Measurements from ENCODE around the gene TOR4A.

TOR4A gene

GRCh38 chr9:137296670-137297664 lies 19.4 kb downstream of the TOR4A start:
- DNase-seq: no peak

- DNase-seq: no peak
These were observed 20.4 kb downstream of the TOR4A start for GRCh38 chr9:137297966-137298365.

GRCh38 chr9:137298401-137299202 lies 21.1 kb downstream of the TOR4A start:
- DNase-seq: no peak

DNA sequence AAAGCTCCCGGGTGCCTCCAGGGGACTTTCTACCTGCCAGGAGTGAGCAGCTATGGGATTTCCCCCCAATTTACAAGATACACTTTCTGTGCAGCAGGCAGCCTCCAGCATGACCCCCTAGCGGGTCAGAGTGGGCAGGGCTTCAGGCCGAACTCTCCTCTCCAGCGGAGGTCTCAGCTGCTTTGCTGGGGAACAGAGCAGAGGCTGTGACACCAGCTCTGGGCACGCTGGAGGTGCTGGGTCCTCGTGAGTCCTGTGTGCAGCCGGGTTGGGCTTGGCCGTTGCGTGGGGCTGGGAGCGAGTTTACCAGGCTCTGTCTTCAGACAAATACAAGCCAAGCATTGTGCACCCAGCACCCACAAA lies 21.7 kb downstream of the TOR4A start:
- DNase-seq: no peak

- no peak for DNase-seq
These were observed 22.4 kb downstream of the TOR4A start for GRCh38 chr9:137299938-137300337.

DNA sequence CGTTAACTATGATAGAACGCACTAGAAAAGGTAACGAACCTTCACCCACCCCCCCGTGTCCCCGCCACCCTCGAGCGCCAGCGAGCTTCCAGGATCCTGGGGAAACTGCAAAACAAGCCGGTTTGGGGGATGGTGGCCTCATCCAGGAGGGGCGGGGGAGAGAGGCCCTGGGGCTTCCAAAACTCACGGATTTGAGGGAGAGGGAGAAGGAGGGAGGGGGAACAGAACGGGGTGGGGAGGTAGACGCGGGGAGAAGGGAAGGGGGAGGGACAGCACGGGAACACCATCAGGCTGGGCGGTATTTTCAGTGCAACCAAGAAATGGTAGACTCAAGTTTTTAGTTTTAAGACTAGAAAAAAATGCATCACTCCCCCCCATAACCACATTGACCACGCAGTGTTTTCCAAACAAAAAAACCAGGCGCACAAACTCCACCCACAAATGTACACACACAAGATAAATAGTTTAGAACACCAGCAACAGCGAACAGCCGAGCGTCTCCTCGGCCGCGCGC lies 23.1 kb downstream of the TOR4A start:
- DNase-seq: no peak

GRCh38 chr9:137301081-137301947 lies 23.8 kb downstream of the TOR4A start:
- no peak for DNase-seq

- peak; percentile 94 for DNase-seq
These were observed 24.6 kb downstream of the TOR4A start, which contains the start of gene NRARP for GRCh38 chr9:137302118-137302448. Gene NRARP, minus strand, starts transcription at chr9:137302271. Its CDS starts 343 bp downstream, at chr9:137301928.

GRCh38 chr9:137302449-137303150 lies 25.1 kb downstream of the TOR4A start:
- no peak for DNase-seq

DNA sequence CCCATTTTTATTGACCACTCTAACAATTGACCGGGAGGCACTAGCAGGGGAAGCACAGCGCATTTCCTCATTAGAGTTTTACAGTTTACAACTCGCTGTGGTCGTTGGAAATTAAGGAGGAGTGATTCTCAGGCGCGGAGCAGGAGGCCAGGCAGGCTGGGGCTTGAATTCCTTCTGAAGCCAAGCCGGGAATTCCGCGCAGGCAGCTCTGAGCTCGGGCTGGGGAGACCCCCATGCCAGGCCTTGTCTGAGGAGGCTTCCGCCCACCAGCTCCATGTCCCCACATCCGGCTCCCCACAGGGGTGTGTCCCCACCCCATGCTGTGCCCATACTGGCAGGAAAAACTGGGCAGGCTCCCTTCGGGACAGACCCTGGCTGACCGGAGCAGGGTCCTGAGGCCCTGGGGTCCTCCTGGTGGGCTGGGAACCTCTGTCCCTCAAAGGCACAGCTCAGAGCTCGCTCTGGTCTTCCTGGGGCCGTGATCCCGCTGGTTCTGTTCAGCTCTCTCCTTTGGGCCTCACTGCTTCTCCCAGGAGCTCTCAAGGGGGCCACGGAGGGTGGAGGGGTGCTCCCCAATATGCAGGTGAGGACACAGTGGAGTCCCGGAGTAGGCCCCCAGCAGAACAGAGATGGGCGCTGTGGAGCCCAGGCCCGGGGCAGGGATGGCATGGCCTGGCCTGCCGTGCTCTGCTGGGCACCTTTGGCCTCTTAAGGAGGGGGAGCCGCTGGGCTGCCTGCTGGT lies 25.8 kb downstream of the TOR4A start:
- no peak for DNase-seq

DNA sequence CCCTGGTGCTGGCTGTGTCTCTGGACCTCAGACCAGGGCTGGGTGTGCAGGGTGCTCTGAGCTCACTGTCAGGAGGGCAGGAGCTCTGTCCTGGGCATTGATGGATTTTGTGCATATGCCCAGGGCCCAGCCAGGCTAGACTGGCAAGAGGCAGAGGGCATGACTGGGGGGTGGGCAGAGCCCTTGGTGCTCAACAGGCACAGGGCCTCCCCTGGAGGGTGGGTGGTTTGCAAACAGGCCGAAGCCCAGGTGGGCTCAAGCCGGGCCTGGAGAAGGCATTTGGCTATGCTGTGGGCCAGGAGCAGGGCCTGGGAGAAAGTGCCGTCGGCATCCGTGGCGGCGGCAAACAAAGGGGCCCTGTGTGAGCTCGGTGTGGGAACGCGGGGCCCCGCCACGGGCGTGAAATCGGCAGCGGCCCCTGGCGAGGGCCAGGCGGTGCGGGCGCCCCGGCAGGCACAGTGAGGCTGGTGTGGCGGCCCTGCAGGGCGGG lies 26.4 kb downstream of the TOR4A start:
- DNase-seq: no peak

DNA sequence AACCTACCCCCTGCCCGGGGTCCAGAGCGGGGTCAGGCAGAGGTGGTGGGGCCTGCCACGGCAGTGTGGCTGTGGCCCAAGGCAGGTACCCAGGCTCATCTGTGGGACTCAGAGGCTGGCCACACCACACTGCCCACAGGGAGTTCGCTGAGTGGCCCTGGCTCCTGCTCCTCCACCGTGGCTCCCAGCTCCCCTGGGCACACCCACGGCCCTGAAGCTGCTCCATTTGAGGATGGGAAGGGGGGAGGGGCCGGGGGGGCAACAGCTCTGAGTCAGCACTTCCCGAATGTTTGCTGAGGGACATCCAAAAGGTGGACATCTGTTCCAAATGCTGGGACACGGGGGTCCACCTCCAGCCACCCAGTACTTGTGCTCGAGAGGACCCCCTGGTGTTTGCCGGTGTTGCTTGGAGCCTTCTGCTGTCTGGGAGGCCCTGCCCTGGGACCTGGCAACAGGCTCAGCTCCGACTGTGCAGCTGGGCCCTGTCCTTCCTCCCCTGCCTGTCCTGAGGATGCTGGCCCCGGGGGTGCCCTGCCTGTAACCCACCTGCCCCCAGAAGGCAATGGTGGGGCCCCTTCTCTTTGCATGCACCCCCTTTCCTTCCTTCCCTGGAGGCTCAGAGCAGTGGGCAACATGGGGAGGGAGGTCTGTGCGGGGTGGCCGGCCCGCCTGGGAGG lies 27.0 kb downstream of the TOR4A start:
- no peak for DNase-seq

DNA sequence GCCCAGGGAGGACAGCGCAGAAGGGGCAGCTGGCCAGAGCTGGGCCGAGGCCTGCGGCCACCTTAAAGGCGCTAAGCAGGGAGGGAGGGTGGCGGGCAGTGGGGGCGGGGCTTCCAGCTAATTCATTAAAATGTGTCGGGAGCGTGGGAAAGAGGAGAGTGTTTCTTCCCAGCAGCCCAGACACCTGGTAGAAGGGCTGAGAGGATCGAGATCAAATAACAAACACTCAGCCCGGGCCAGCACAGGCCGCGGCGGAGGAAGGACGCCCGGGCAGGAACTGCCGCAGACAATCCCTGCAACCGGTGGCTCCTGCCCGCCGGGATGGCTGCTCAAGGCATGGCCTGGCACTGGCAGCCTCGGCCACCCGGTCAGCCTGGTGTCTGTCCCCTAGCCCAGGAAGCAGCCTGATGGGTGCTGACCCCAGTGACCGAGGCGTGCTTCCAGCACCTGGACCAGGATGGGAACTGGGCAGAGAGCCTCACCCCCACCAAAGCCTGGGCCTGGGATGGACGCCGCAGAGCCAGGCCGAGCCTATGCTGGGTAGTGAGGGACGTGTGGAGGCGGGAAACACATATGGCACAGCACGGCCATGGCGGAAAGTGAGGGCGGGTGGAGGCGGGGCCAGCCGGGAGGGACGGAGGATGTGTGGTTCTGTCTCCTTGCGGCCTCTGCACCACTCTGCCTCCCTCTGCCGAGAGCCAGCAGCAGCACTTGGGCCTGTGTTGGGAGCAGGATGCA lies 27.7 kb downstream of the TOR4A start:
- DNase-seq: peak; percentile 51

GRCh38 chr9:137305798-137306065 lies 28.2 kb downstream of the TOR4A start:
- no peak for DNase-seq

DNA sequence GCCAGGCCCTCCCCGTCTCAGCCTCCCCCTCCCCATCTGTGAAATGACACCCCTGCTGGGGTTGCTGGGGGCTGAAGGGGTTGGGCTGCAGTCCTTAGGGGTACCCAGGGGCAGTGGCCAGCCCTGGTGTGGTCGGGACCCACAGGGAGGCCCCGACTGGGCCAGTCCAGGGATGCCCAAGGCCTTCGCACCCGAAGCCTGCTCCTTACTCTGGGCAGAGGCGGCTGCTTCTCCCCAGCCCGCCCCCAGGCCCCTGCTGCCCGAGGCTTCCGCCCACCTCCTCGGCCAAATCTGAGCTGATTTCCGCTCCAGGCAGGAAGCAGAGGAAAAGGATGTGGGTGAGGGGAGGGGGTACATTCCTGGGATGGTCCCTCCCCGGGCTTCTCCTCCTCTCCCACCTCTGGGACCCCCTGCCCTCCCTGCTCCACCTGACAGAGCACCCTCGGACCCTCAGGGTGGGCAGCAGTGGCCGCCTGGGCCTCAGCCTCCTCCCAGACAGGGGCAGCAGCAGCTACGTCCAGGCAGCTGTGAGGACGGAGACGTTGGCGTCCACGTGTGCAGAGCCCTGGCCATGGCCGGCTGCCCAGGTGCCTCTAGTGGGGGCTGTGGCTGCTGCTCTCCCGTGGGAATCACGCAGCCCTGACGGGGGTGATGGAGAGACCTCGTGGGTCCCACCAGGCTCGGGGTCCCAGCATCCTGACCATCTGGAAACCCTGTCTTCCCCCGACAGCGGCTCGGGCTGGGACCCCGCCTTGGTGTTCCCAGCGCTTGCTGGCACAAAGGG lies 28.7 kb downstream of the TOR4A start:
- no peak for DNase-seq

- DNase-seq: no peak
These were observed 29.3 kb downstream of the TOR4A start for GRCh38 chr9:137306850-137307254.

DNA sequence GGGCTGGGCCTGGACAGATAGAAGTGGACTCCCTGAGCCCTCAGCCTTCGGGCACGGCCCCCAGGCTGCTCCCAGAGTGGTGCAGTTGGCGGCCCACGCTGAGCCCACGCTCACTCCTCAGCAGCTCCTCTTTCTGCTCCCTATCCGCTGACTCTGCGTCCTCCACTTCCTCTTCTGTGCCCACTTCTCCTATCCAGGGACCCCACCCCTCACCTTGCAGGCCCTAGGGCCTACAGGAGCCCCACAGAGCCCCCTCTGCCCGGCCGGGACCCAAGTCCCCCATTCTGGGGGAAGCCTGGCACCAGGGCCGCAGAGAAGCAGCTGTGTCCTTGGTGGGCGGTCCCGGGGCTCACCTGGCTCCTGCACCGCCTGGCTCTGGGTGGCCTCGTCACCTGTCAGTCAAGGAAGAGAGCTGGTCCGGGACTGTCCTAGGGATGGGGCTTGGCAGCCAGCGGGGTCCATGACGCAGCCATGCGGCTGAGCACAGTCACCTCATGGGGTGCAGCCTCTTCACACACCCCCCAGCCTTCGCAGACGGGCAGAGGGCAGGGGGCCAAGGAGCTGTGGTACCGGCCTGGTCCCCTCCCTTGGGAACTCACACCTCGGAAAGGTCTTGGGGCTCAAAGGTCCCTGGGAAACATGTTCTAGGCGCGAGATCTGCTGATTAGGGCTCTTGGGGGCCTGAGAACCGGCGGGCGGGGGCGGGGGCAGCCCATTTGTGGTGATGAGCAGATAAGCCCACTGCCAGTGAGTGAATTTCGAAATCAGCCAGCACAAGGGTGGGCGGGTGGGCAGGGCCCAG lies 29.9 kb downstream of the TOR4A start:
- DNase-seq: no peak

DNA sequence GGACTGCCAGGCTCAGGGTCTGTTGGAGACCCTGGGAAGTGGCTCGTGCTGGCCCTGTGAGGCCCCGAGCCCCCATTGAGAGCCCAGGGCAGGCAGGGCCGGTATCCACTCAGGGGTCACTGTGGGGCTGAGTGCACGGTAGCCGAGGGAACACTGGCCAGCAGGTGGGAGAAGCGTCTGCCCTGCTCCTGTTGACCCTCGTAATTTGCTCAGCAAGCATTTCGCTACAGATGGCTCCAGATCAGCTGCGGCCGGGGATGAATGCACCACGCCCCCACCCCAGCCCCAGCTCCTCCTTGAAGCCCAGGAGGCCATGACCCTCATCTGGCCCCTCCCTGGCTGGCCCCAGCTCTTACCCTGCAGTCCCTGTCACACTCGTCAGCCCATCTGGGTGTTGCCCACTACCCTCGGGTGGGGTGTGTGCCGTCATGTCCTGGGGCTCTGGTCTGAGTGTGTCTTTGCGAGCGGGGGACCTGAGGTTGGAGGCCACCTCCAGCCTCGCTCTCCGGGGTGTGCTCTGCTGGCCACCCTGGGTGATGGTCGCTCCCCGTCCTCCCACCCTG lies 30.6 kb downstream of the TOR4A start:
- no peak for DNase-seq

All from activated CD8-positive, alpha-beta memory T cell treated with anti-CD3 and anti-CD28 coated beads, Interleukin-2, amount 50 U/mL, for 4 hours (primary cell).